Hepatocyte (in vitro differentiated cells): ENCODE results near the gene CACNG4. TPM values are rescaled to one million over a fixed set of nuclear protein-coding genes. Genes with fewer than 3 reads are reported as not detected.

Experiments used
- DNase-seq: peaks from one replicate; pipeline ENCODE4 v3.0.0-alpha.2; 2016; ENCODE audit warnings: low spot score
- H2AFZ ChIP-seq: fragments of 200-600 bp; sonication (generic); 2 replicates; pipeline ENCODE4 v1.6.0; 2016; ENCODE audit warnings: antibody characterized with exemption, mild to moderate bottlenecking
- H3K27ac ChIP-seq: fragments of 200-600 bp; sonication (generic); 2 replicates; pipeline ENCODE4 v1.5.1; 2016; ENCODE audit warnings: mild to moderate bottlenecking
- H3K27me3 ChIP-seq: fragments of 200-600 bp; sonication (generic); 2 replicates; pipeline ENCODE4 v1.6.1; 2016
- H3K36me3 ChIP-seq: fragments of 200-600 bp; sonication (generic); replicated peaks from 2 replicates; pipeline ENCODE4 v1.5.1; 2016; ENCODE audit warnings: low read depth; ENCODE audit not compliant: insufficient read depth
- H3K4me1 ChIP-seq: fragments of 200-600 bp; sonication (generic); 2 replicates; pipeline ENCODE4 v1.5.1; 2016; ENCODE audit warnings: mild to moderate bottlenecking, moderate library complexity; ENCODE audit not compliant: insufficient read depth
- H3K4me2 ChIP-seq: fragments of 200-600 bp; sonication (generic); 2 replicates; pipeline ENCODE4 v1.6.0; 2016
- H3K4me3 ChIP-seq: fragments of 200-600 bp; sonication (generic); 2 replicates; pipeline ENCODE4 v1.5.1; 2016; ENCODE audit warnings: mild to moderate bottlenecking
- H3K79me2 ChIP-seq: fragments of 200-600 bp; sonication (generic); 2 replicates; pipeline ENCODE4 v1.6.0; 2017; ENCODE audit warnings: mild to moderate bottlenecking
- H3K9me2 ChIP-seq: fragments of 200-600 bp; sonication (generic); replicated peaks from 2 replicates; pipeline ENCODE4 v1.6.0; 2017; ENCODE audit warnings: mild to moderate bottlenecking; ENCODE audit not compliant: insufficient read depth
- H3K9me3 ChIP-seq: fragments of 200-600 bp; sonication (generic); 2 replicates; pipeline ENCODE4 v1.5.1; 2016; ENCODE audit warnings: low read depth, mild to moderate bottlenecking
- H4K20me1 ChIP-seq: fragments of 200-600 bp; sonication (generic); 2 replicates; pipeline ENCODE4 v1.6.0; 2016; ENCODE audit warnings: mild to moderate bottlenecking; ENCODE audit not compliant: insufficient read depth, poor library complexity, severe bottlenecking
- CTCF ChIP-seq: fragments of 200-600 bp; sonication (generic); IDR thresholded peaks from 2 replicates; pipeline ENCODE4 v1.5.1; 2016; ENCODE audit warnings: antibody characterized with exemption, mild to moderate bottlenecking; ENCODE audit not compliant: poor library complexity
- EZH2 ChIP-seq: fragments of 200-600 bp; sonication (generic); IDR thresholded peaks from 2 replicates; pipeline ENCODE4 v1.6.1; 2016; ENCODE audit warnings: antibody characterized with exemption, mild to moderate bottlenecking, borderline replicate concordance
- EZH2phosphoT487 ChIP-seq: fragments of 200-600 bp; sonication (generic); IDR thresholded peaks from one replicate; pipeline ENCODE4 v1.6.1; 2018; ENCODE audit warnings: antibody characterized with exemption, mild to moderate bottlenecking, low read depth, moderate library complexity; ENCODE audit not compliant: unreplicated experiment, severe bottlenecking
- WGBS: methylation state at CpG from one replicate; pipeline ENCODE4 v1.1.6; 2016; ENCODE audit warnings: low lambda C conversion rate; ENCODE audit errors: missing lambda C conversion rate; 5-methylcytosine and 5-hydroxymethylcytosine counted together
- polyA plus RNA-seq: library from polyadenylated mRNA; unstranded; fragments of >200 nt; fragmentation: Nextera tagmentation; extraction: Ambion mirVana; gene quantifications from 2 replicates; pipeline ENCODE4 v1.2.1, GENCODE V29; 2016
- total RNA-seq: library from RNA; depleted of rRNA; stranded (reverse); fragments of >200 nt; gene quantifications from 2 replicates; pipeline ENCODE4 v1.2.3, GENCODE V29; 2014

Gene CACNG4
- total and polyA plus RNA-seq, 2 experiments from 2014 or later, result 3.5 to 3.9 TPM

DNA sequence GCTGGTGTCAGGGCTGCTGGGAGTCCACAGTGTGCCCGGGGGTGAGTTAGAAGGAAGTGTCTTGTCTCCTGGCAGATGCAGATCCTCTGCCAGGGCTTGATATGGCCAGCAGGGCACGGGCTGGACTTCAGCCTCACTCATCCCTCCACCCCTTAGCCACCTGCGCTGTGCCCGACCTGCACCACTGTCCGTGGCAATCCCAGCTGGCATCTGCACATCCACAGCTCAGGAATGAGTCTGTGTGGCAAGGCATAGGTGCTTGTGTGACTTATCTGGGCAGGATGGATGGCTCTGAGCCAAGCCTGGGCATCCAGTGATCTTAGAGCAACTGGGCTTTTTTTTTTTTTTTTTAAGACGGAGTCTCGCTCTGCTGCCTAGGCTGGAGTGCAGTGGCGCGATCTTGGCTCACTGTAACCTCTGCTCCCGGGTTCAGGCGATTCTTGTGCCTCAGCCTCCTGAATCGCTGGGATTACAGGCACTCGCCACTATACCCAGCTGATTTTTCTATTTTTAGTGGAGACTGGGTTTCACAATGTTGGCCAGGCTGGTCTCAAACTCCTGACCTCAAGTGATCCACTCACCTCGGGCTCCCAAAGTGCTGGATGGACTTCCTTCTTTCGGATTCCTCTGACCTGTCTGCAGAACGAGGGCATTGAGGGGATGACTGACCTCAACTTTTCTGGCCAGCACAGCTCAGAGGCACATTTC, 57.4 kb downstream of the CACNG4 start:
- H3K9me2 ChIP-seq, result no peaks in the 10 kb centered on the region
- H2AFZ ChIP-seq, result no peak overlapping the region
- H4K20me1 ChIP-seq, result no peaks in the 10 kb centered on the region
- no peaks in the 10 kb centered on the region for H3K27me3 ChIP-seq
- H3K36me3 ChIP-seq, result no peaks in the 10 kb centered on the region
- no peak overlapping the region for H3K4me3 ChIP-seq
- no peak overlapping the region for H3K27ac ChIP-seq
- no peak overlapping the region for H3K4me2 ChIP-seq
- no peak for DNase-seq
- H3K4me1 ChIP-seq, result peaks cover 3% of the 10 kb centered on the region
- no peaks in the 10 kb centered on the region for H3K9me3 ChIP-seq
- WGBS, result 94% methylated on average over 16 of the region's 16 CpGs
- TF ChIP-seq EZH2phosphoT487 (no peak), EZH2 (no peak), CTCF (no peak)
- no peaks in the 10 kb centered on the region for H3K79me2 ChIP-seq

DNA sequence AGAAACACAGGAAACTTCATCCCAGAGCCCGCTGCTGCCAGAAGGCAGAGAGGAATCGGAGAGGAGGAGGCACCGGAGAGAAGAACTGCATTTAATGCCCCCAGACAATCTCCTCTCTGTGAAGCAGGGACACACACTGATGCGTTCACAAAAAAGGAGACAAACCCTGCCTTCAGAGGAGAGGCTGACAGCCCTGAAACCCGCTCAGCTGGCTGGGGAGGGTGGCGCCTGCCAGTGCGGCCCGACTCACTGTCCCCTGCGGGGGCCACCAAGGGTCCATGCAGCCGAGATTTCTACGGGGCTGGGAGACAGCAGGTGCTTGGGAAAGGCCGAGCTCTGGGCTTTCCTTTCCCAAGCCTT, 57.9 kb downstream of the CACNG4 start:
- Histone ChIP-seq H3K27ac (no peak overlapping the region), H4K20me1 (no peaks in the 10 kb centered on the region), H3K9me3 (no peaks in the 10 kb centered on the region), H3K27me3 (no peaks in the 10 kb centered on the region), H2AFZ (no peak overlapping the region), H3K4me1 (peaks cover 3% of the 10 kb centered on the region), H3K4me2 (no peak overlapping the region), H3K4me3 (no peak overlapping the region), H3K79me2 (no peaks in the 10 kb centered on the region), H3K9me2 (no peaks in the 10 kb centered on the region), H3K36me3 (no peaks in the 10 kb centered on the region)
- no peak for DNase-seq
- whole genome bisulfite sequencing, result 95% methylated on average over 12 of the region's 12 CpGs
- TF ChIP-seq EZH2 (no peak), CTCF (no peak)

DNA sequence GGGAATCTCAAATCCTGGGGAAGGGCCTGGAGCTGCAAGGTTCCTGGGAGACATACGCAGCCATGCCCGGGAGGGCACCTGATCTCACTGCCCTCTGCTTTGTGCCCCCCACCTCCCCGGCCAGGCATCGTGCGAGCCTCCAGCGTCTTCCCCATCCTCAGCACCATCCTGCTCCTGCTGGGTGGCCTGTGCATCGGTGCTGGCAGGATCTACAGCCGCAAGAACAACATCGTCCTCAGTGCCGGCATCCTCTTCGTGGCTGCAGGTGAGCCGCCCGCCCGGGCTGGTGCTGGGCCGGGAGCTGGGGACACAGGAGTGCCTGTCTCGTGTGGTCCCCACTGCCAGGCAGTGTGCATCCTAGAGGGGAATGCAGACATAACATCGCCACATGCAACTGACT, 60.2 kb downstream of the CACNG4 start:
- Histone ChIP-seq H3K27me3 (no peaks in the 10 kb centered on the region), H3K79me2 (no peaks in the 10 kb centered on the region), H3K9me3 (no peaks in the 10 kb centered on the region), H3K4me3 (no peak overlapping the region), H2AFZ (no peak overlapping the region), H3K4me2 (no peak overlapping the region), H3K36me3 (no peaks in the 10 kb centered on the region), H3K27ac (no peak overlapping the region), H3K4me1 (no peaks in the 10 kb centered on the region), H4K20me1 (no peaks in the 10 kb centered on the region), H3K9me2 (no peaks in the 10 kb centered on the region)
- 93% methylated on average over 16 of the region's 17 CpGs for WGBS
- no peak for DNase-seq
- TF ChIP-seq EZH2phosphoT487, result no peak
- TF ChIP-seq CTCF, result no peak
- no peak for TF ChIP-seq EZH2
